Stimulated activated CD4-positive, alpha-beta T cell treated with anti-CD3 and anti-CD28 coated beads, Interleukin-2, amount 100 ng/mL, for 4 hours (primary cell): ENCODE measurements around the gene MDH1.

Experiments used
- DNase-seq: peaks from one replicate; pipeline ENCODE4 v3.0.0-alpha.2; 2020; ENCODE audit warnings: low read depth

MDH1 gene

GRCh38 chr2:63639344-63639743 is 50.6 kb downstream of the MDH1 start:
- no peak for DNase-seq

DNA sequence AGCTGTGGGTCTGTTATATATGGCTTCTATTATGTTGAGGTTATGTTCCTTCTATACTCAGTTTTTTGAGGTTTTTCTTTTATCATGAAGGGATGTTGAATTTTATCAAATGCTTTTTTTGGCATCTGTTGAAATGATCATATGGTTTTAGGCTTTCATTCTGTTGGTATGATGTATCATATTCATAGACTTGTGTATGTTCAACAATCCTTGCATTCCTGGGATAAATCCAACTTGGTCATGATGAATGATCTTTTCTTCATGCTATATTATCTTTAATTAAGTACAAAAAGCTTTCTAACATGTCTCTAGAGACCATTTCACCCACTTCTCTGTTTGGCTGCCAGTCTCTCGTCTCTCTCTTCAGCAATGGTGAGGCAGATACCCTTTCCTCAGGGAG is 54.2 kb downstream of the MDH1 start:
- no peak for DNase-seq

DNA sequence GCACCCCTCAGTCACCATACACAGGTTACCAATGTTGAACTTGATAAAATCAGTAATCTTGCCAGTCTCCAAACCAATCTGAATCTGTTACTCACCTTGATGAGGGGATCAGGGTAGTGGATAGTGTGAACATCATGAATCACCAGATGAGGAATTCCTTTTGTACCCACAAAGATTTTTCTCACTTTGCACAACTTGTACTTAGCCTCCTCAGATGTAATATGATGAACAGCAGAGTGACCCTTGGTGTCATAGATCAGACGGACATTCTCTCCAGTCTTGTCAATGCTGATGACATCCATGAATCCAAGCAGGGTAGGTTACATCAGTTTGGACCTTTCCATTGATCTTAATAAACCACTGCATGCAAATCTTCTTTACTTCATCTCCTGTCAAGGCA is 54.7 kb downstream of the MDH1 start:
- no peak for DNase-seq

DNA sequence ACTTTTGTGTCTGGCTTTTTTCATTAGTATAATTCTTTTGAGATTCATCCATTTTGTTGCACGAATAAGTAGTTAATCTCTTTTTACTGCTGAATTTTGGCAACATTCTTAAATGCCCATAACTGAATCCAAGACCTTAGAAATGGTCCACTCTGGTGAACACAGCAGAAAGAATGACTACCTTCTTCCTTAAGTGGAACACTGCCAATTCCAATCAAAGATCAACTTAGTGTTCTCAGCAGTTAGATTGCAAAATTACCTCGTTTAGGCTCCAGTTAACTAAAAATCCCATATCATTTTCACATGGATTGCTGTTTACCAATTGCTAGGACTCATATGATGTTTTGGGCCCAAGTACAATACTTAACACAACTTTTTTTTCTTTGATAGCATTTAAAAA is 59.9 kb downstream of the MDH1 start:
- DNase-seq = no peak

- no peak for DNase-seq
Observed at GRCh38 chr2:63649829-63650228, 61.1 kb downstream of the MDH1 start.

- DNase-seq = no peak
Observed at GRCh38 chr2:63650756-63651155, 62.0 kb downstream of the MDH1 start.

GRCh38 chr2:63651356-63651755 is 62.6 kb downstream of the MDH1 start:
- DNase-seq = no peak

DNA sequence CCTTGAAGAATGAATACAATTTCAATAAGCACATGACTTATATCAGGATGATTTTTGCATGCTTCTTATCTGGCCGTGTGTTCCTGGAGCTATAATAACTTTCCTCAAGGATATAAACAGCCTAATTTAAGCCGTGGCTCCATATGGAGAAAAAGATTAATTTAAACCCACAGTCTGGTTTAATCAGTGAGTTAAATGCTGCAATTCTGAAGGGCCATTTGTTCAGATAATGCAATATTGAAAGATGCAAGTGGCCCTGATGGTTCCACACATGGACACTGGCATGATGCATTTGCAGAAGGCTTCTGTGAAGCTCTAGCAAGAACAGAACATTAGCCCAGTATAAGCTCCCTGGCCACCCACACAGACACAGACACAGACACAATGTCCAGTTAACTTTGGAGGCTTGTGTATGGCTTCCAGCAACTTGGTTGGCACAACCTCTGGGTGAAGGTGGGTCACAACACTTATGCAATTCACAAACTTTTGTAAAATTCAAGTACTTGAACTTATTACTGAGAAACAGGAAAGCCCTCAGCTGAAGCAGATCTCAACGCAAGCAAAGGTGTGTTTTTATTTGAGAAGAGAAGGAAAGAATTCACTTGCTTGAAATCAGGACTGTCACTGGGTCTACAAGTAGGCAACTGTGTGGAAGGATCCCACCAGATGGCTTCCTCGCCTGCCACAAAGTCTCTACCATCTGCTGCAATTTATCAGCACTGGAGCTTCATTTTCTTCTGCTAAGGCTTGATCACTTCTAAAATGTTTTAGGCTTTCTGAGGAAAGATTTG is 63.3 kb downstream of the MDH1 start:
- no peak for DNase-seq

- DNase-seq = no peak
Observed at GRCh38 chr2:63652652-63652985, 63.9 kb downstream of the MDH1 start.

DNA sequence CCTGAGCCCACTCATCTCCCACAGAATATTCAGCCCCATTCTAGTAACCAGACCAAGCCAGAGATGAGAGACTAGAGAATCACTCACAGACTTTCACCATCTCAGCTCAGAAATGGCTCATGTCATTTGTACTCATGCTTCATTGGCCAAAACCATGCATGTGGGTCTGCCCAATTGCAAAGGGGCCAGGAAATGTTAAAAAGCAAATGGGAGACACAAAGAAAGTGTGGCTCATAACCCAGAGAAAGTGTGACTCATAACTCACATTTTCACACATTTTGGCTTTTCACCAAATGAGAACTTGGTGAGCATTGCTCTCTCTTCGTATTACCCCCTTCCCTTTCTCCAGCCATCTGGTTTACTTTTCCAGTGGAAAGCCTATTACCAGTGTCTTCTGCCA is 66.2 kb downstream of the MDH1 start:
- DNase-seq = no peak
